Measurements from ENCODE around the gene XRCC4. TPM values are rescaled to one million over a fixed set of nuclear protein-coding genes. Genes with fewer than 3 reads are reported as not detected.
"Not testable (repeated sequence)": the region's sequence is repeated elsewhere in the genome, so short reads cannot be mapped to it uniquely, and the experiment has no call there.

Gene XRCC4
- total RNA-seq, 1 donor from 2014 or later = 12.1 TPM

GRCh38 chr5:83058726-83059125 is 18.6 kb upstream of the XRCC4 start:
- Mint-ChIP-seq H3K36me3 (peaks cover 36% of the 10 kb centered on the region), H3K27me3 (ENCODE audit: low read depth) (no peaks in the 10 kb centered on the region), H3K27ac (peak overlapping the region; percentile 62), H3K4me3 (no peak overlapping the region), H3K4me1 (peaks cover 33% of the 10 kb centered on the region), H3K9me3 (no peaks in the 10 kb centered on the region)
- no peak for TF ChIP-seq CTCF (IDR thresholded peaks at IDR 0.05; ENCODE audit: unreplicated experiment)
- no peak for DNase-seq (ENCODE audit: low spot score in 2 of 2, unreplicated experiment in 2 of 2)

GRCh38 chr5:83059341-83059740 is 18.0 kb upstream of the XRCC4 start:
- DNase-seq (ENCODE audit: low spot score in 2 of 2, unreplicated experiment in 2 of 2) = no peak
- peaks cover 33% of the 10 kb centered on the region for H3K36me3 Mint-ChIP-seq
- peak overlapping the region; percentile 62 for H3K27ac Mint-ChIP-seq
- H3K27me3 Mint-ChIP-seq (ENCODE audit: low read depth) = no peaks in the 10 kb centered on the region
- peaks cover 27% of the 10 kb centered on the region for H3K4me1 Mint-ChIP-seq
- peaks cover 2% of the 10 kb centered on the region for H3K9me3 Mint-ChIP-seq
- H3K4me3 Mint-ChIP-seq = no peak overlapping the region
- no peak for TF ChIP-seq CTCF (IDR thresholded peaks at IDR 0.05; ENCODE audit: unreplicated experiment)

GRCh38 chr5:83066548-83067110 is 10.7 kb upstream of the XRCC4 start:
- TF ChIP-seq CTCF (IDR thresholded peaks at IDR 0.05; ENCODE audit: unreplicated experiment) = no peak
- Mint-ChIP-seq H3K27me3 (ENCODE audit: low read depth) (no peaks in the 10 kb centered on the region), H3K4me3 (no peak overlapping the region), H3K9me3 (peaks cover 3% of the 10 kb centered on the region), H3K27ac (peak overlapping the region; percentile 12), H3K36me3 (peaks cover 6% of the 10 kb centered on the region), H3K4me1 (peaks cover 28% of the 10 kb centered on the region)
- no peak for DNase-seq (ENCODE audit: low spot score in 2 of 2, unreplicated experiment in 2 of 2)

GRCh38 chr5:83067377-83067776 is 10.0 kb upstream of the XRCC4 start:
- H3K27ac Mint-ChIP-seq; DNase-seq (ENCODE audit: low spot score in 2 of 2, unreplicated experiment in 2 of 2); H3K9me3 Mint-ChIP-seq; H3K4me3 Mint-ChIP-seq; H3K27me3 Mint-ChIP-seq (ENCODE audit: low read depth); H3K36me3 Mint-ChIP-seq: not testable (repeated sequence)
- peaks cover 34% of the 10 kb centered on the region for H3K4me1 Mint-ChIP-seq

- TF ChIP-seq CTCF (IDR thresholded peaks at IDR 0.05; ENCODE audit: unreplicated experiment) = no peak
- peaks cover 2% of the 10 kb centered on the region for H3K9me3 Mint-ChIP-seq
- peaks cover 49% of the 10 kb centered on the region for H3K4me1 Mint-ChIP-seq
- no peak for DNase-seq (ENCODE audit: low spot score in 2 of 2, unreplicated experiment in 2 of 2)
- H3K4me3 Mint-ChIP-seq = no peak overlapping the region
- no peaks in the 10 kb centered on the region for H3K27me3 Mint-ChIP-seq (ENCODE audit: low read depth)
- peaks cover 13% of the 10 kb centered on the region for H3K36me3 Mint-ChIP-seq
- peak overlapping the region; percentile 64 for H3K27ac Mint-ChIP-seq
These were observed 8.1 kb upstream of the XRCC4 start for GRCh38 chr5:83069096-83069799.

GRCh38 chr5:83071286-83072051 is 5.9 kb upstream of the XRCC4 start:
- Mint-ChIP-seq H3K27ac (peak overlapping the region; percentile 44), H3K9me3 (no peaks in the 10 kb centered on the region), H3K27me3 (ENCODE audit: low read depth) (no peaks in the 10 kb centered on the region), H3K4me3 (no peak overlapping the region), H3K4me1 (peaks cover 59% of the 10 kb centered on the region), H3K36me3 (peaks cover 18% of the 10 kb centered on the region)
- DNase-seq (ENCODE audit: low spot score in 2 of 2, unreplicated experiment in 2 of 2) = no peak
- no peak for TF ChIP-seq CTCF (IDR thresholded peaks at IDR 0.05; ENCODE audit: unreplicated experiment)
